HepG2 (cell line): ENCODE results near the gene SLC25A20. TPM values are rescaled to one million over a fixed set of nuclear protein-coding genes. Genes with fewer than 3 reads are reported as not detected.

ENCODE experiments used
- ATAC-seq: fragments of 200-7000 bp; cut with Tn5 transposase; 3 replicates; pipeline ENCODE4 v1.9.1; 2020; ENCODE audit warnings: mild to moderate bottlenecking, moderate library complexity
- BruUV-seq: library from RNA; stranded (reverse); fragments of 400-500 nt; replicated peaks from 2 replicates; lab custom pipeline; 2021; lab: Mats Ljungman, UMichigan
- CTCF ChIA-PET: fragments of 300-600 bp; formaldehyde crosslinking; extraction: SDS; loops from one replicate; lab custom pipeline; 2021; ENCODE audit warnings: low total read pairs, inconsistent platforms, low intra/inter-chr PET ratio; lab: Yijun Ruan, JAX
- POLR2A ChIA-PET: fragments of 350-600 bp; sonication (Branson Sonifier 250); formaldehyde crosslinking; loops from one replicate; lab custom pipeline; 2020; ENCODE audit warnings: antibody characterized with exemption, inconsistent platforms; lab: Yijun Ruan, JAX
- DNase-seq: peaks from one replicate; pipeline ENCODE4 v3.0.0-alpha.2; 2015; ENCODE audit warnings: low spot score
- FAIRE-seq: peaks from 3 replicates; lab custom pipeline; 2011; peaks lifted over from hg19 to GRCh38; lab: Jason Lieb, UNC
- H2AFZ ChIP-seq: one replicate; pipeline ENCODE4 v1.6.1; 2011; ENCODE audit warnings: low read length, inconsistent platforms
- H3K27ac ChIP-seq: fragments of 300-600 bp; 3 replicates; pipeline ENCODE4 v1.8.0; 2011; ENCODE audit warnings: mixed run types, mild to moderate bottlenecking, mixed read lengths, low read length, inconsistent platforms; ENCODE audit not compliant: insufficient read depth; ENCODE audit errors: extremely low read length
- H3K27me3 ChIP-seq, 2 experiments: fragments of 200-600 bp in 1 of 2; 2 replicates in 1 of 2; 3 replicates in 1 of 2; pipeline versions ENCODE4 v1.6.0 to v1.8.0; 2011; ENCODE audit warnings: low read length in 2 of 2, mild to moderate bottlenecking in 2 of 2, moderate library complexity in 2 of 2, inconsistent platforms in 1 of 2; ENCODE audit not compliant: insufficient read depth in 2 of 2, control insufficient read depth in 1 of 2
- H3K36me3 ChIP-seq, 2 experiments: fragments of 200-600 bp in 1 of 2; replicated peaks in 1 of 2; 2 replicates in 1 of 2; 3 replicates in 1 of 2; pipeline versions ENCODE4 v1.5.1 to v1.8.0; 2011; ENCODE audit warnings: low read length in 2 of 2, inconsistent platforms in 1 of 2; ENCODE audit not compliant: insufficient read depth in 2 of 2, control insufficient read depth in 1 of 2
- H3K4me1 ChIP-seq: 2 replicates; pipeline ENCODE4 v1.5.1; 2012; ENCODE audit warnings: low read length, inconsistent platforms; ENCODE audit not compliant: insufficient read depth
- H3K4me2 ChIP-seq: 2 replicates; pipeline ENCODE4 v1.6.0; 2011; ENCODE audit warnings: low read depth, low read length, inconsistent platforms
- H3K4me3 ChIP-seq, 3 experiments: fragments of 200-600 bp in 1 of 3; sonication (generic), shearing (Covaris generic) in 1 of 3; replicated peaks in 1 of 3; 2 replicates each; pipeline ENCODE4 v1.5.1; 2011 to 2016; ENCODE audit warnings: low read length in 3 of 3, inconsistent platforms in 2 of 3, low read depth in 2 of 3, mild to moderate bottlenecking in 2 of 3, control low read depth in 1 of 3, mixed read lengths in 1 of 3; ENCODE audit not compliant: insufficient read depth in 1 of 3
- H3K79me2 ChIP-seq: one replicate; pipeline ENCODE4 v1.6.1; 2011; ENCODE audit warnings: low read length, inconsistent platforms; ENCODE audit not compliant: insufficient read depth
- H3K9ac ChIP-seq: 2 replicates; pipeline ENCODE4 v1.6.0; 2011; ENCODE audit warnings: mild to moderate bottlenecking, low read depth, low read length, inconsistent platforms; ENCODE audit not compliant: insufficient read depth
- H3K9me3 ChIP-seq: 2 replicates; pipeline ENCODE4 v1.5.1; 2012; ENCODE audit warnings: mild to moderate bottlenecking, low read length
- H4K20me1 ChIP-seq: 2 replicates; pipeline ENCODE4 v1.6.0; 2011; ENCODE audit warnings: inconsistent platforms, mild to moderate bottlenecking, low read length, moderate library complexity; ENCODE audit not compliant: insufficient read depth
- FOSL2 ChIP-seq: sonication (generic); formaldehyde crosslinking; IDR thresholded peaks from 2 replicates; pipeline ENCODE4 v1.4.0; 2020; ENCODE audit warnings: missing genetic modification reagents
- HCFC1 ChIP-seq: fragments of 150-350 bp; IDR thresholded peaks from 2 replicates; pipeline ENCODE4 v1.6.1; 2014; ENCODE audit warnings: low read depth, low read length
- HNRNPUL1 ChIP-seq: fragments of 200-400 bp; formaldehyde crosslinking; IDR thresholded peaks from 2 replicates; pipeline ENCODE4 v1.6.1; 2017; ENCODE audit warnings: low read depth, mild to moderate bottlenecking, low read length, moderate library complexity
- KLF12 ChIP-seq: sonication (generic); formaldehyde crosslinking; IDR thresholded peaks from 2 replicates; pipeline ENCODE4 v1.4.0; 2020; ENCODE audit warnings: missing genetic modification reagents, borderline replicate concordance
- MIER2 ChIP-seq: IDR thresholded peaks from 2 replicates; pipeline ENCODE4 v1.6.1; 2016; ENCODE audit warnings: missing biosample characterization, missing genetic modification reagents
- MLLT10 ChIP-seq: sonication (generic); formaldehyde crosslinking; IDR thresholded peaks from 2 replicates; pipeline ENCODE4 v1.4.0; 2020; ENCODE audit warnings: missing genetic modification reagents
- MYNN ChIP-seq: sonication (generic); formaldehyde crosslinking; IDR thresholded peaks from 2 replicates; pipeline ENCODE4 v1.4.0; 2020; ENCODE audit warnings: mild to moderate bottlenecking, low read depth, missing genetic modification reagents
- REPIN1 ChIP-seq: sonication (generic); formaldehyde crosslinking; IDR thresholded peaks from 2 replicates; pipeline ENCODE4 v1.8.0; 2022; ENCODE audit warnings: missing genetic modification reagents, low read depth, mild to moderate bottlenecking, borderline replicate concordance
- SMARCC2 ChIP-seq: fragments of 450-650 bp; IDR thresholded peaks from 2 replicates; pipeline ENCODE4 v1.6.1; 2017; ENCODE audit warnings: antibody characterized with exemption, mild to moderate bottlenecking
- SMARCE1 ChIP-seq: fragments of 450-650 bp; IDR thresholded peaks from 2 replicates; pipeline ENCODE4 v1.6.1; 2017; ENCODE audit warnings: borderline replicate concordance
- SNAI1 ChIP-seq: sonication (generic); formaldehyde crosslinking; IDR thresholded peaks from 2 replicates; pipeline ENCODE4 v1.5.0; 2020; ENCODE audit warnings: mild to moderate bottlenecking, missing genetic modification reagents, borderline replicate concordance
- SRSF4 ChIP-seq: fragments of 200-400 bp; formaldehyde crosslinking; IDR thresholded peaks from one replicate; pipeline ENCODE4 v1.6.1; 2018; ENCODE audit warnings: mild to moderate bottlenecking, low read depth, low read length, moderate library complexity; ENCODE audit not compliant: poor library complexity, severe bottlenecking
- SRY ChIP-seq: sonication (generic); formaldehyde crosslinking; IDR thresholded peaks from 2 replicates; pipeline ENCODE4 v1.8.0; 2022; ENCODE audit warnings: mild to moderate bottlenecking, missing genetic modification reagents
- SUZ12 ChIP-seq: fragments of 150-350 bp; IDR thresholded peaks from 2 replicates; pipeline ENCODE4 v1.6.1; 2014; ENCODE audit warnings: low read depth, low read length
- TBL1XR1 ChIP-seq: fragments of 150-350 bp; IDR thresholded peaks from 2 replicates; pipeline ENCODE4 v1.6.1; 2014; ENCODE audit warnings: borderline replicate concordance, low read length; ENCODE audit not compliant: partially characterized antibody
- ZNF256 ChIP-seq: sonication (generic); formaldehyde crosslinking; conservative IDR thresholded peaks from 2 replicates; pipeline ENCODE4 v1.4.0; 2020; ENCODE audit warnings: missing genetic modification reagents
- ZNF282 ChIP-seq: fragments of 450-650 bp; IDR thresholded peaks from 2 replicates; pipeline ENCODE4 v1.6.1; 2018; ENCODE audit not compliant: partially characterized antibody
- ZNF326 ChIP-seq: sonication (generic); formaldehyde crosslinking; IDR thresholded peaks from 2 replicates; pipeline ENCODE4 v1.4.0; 2020; ENCODE audit warnings: missing genetic modification reagents, borderline replicate concordance
- ZNF484 ChIP-seq: sonication (generic); formaldehyde crosslinking; IDR thresholded peaks from 2 replicates; pipeline ENCODE4 v1.5.1; 2020; ENCODE audit warnings: mild to moderate bottlenecking, low read depth, missing genetic modification reagents, borderline replicate concordance
- ZNF678 ChIP-seq: sonication (generic); formaldehyde crosslinking; IDR thresholded peaks from 2 replicates; pipeline ENCODE4 v1.4.0; 2020; ENCODE audit warnings: mild to moderate bottlenecking, missing genetic modification reagents
- WGBS: methylation state at CpG from one replicate; pipeline ENCODE4 v1.1.6; 2017; ENCODE audit warnings: low lambda C conversion rate; 5-methylcytosine and 5-hydroxymethylcytosine counted together
- in situ Hi-C: cut with HindIII; loops from 2 replicates; pipeline ENCODE4 v1.10.0; 2017; ENCODE audit warnings: low pct_unique_long_range_greater_than_20kb; ENCODE audit not compliant: extremely low pct_ligation_motif_present
- intact Hi-C: fragments of 100-400 bp; cut with micrococcal nuclease; formaldehyde crosslinking; loops from one replicate; pipeline ENCODE4 v1.10.0; 2022; ENCODE audit not compliant: unreplicated experiment
- polyA plus RNA-seq, 8 experiments: library from polyadenylated mRNA; depleted of rRNA in 3 of 8; stranded (reverse) in 7 of 8; unstranded in 1 of 8; fragments of >200 nt; fragmentation: Illumina TruSeq in 4 of 8; extraction: Trizol in 4 of 8; gene quantifications; 2 replicates each; pipeline versions ENCODE4 v1.2.1 to v1.2.3, GENCODE V29; 2011 to 2016; ENCODE audit warnings: low read depth in 4 of 8, missing spikeins in 1 of 8, mixed read lengths in 1 of 8; ENCODE audit not compliant: insufficient read depth in 1 of 8
- total RNA-seq, 5 experiments: library from RNA; depleted of rRNA; stranded (reverse); fragments of >200 nt; fragmentation: Illumina TruSeq; extraction: Trizol; gene quantifications; 2 replicates each; pipeline ENCODE4 v1.2.3, GENCODE V29; 2016; ENCODE audit warnings: low read depth in 1 of 5
- TF ChIP-seq, protein P1 (sequence below): sonication (generic); formaldehyde crosslinking; conservative IDR thresholded peaks from 2 replicates; pipeline ENCODE4 v1.8.0; 2022; ENCODE audit warnings: missing genetic modification reagents

The SLC25A20 gene
- total and polyA plus RNA-seq, 2 of the 13 experiments (the other 11 are each of a cell fraction or from before 2014, with no cell fraction given): 21.1 to 26.6 TPM

DNA sequence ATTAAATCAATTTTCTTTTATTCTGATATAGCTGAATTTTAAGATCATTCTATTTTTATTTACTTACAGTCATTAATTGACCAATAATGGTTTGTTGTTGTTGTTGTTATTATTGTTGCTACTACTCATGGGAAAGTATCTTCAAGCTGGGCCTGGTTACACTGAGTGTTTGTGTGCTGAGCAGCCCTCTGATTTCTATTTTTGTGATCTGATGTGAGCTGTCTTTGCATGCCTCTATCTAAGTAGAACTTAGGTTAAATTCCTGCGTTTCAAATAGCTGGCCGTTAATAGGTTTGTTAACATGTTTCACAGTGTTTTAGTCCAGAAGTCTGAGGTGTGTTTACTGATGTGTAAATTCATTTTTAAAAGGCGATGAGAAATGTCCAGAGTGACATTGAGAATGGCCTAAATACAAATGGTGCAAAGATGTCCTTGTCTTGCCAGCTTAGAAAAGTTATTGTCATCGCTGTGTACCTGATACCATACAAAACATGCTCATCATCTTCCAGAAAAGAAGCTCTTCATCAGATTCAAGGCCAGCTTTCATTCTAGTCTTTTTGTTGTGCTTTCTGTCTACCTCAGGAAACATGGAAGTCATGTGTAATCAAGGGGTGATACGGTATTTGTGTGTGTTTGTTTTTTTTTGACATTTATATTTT lies 35.8 kb upstream of the SLC25A20 start (continued):
- no peak for TF ChIP-seq ZNF484 (CRISPR knock-in tag)
- no peak for TF ChIP-seq MLLT10 (CRISPR knock-in tag)
- TF ChIP-seq FOSL2 (CRISPR knock-in tag): no peak
- no peak for TF ChIP-seq SMARCE1
- no peak for TF ChIP-seq KLF12 (CRISPR knock-in tag)
- no peak for TF ChIP-seq TBL1XR1
- TF ChIP-seq, protein P1, sequence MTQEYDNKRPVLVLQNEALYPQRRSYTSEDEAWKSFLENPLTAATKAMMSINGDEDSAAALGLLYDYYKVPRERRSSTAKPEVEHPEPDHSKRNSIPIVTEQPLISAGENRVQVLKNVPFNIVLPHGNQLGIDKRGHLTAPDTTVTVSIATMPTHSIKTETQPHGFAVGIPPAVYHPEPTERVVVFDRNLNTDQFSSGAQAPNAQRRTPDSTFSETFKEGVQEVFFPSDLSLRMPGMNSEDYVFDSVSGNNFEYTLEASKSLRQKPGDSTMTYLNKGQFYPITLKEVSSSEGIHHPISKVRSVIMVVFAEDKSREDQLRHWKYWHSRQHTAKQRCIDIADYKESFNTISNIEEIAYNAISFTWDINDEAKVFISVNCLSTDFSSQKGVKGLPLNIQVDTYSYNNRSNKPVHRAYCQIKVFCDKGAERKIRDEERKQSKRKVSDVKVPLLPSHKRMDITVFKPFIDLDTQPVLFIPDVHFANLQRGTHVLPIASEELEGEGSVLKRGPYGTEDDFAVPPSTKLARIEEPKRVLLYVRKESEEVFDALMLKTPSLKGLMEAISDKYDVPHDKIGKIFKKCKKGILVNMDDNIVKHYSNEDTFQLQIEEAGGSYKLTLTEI (CRISPR knock-in tag): no peak
- TF ChIP-seq MIER2 (CRISPR knock-in tag): no peak

- in situ Hi-C loops (no loop called here), intact Hi-C loops (no loop called here)
- no peak overlapping the region for H3K4me3 ChIP-seq
- no peaks in the 10 kb centered on the region for H3K27me3 ChIP-seq
- peaks cover 28% of the 10 kb centered on the region for H3K4me1 ChIP-seq
- H2AFZ ChIP-seq: no peak overlapping the region
- H3K27ac ChIP-seq: no peak overlapping the region
- FAIRE-seq (no peak), DNase-seq (no peak), ATAC-seq (no peak)
- H3K79me2 ChIP-seq: peaks cover 76% of the 10 kb centered on the region
- 85% methylated on average over 1 of the region's 1 CpG for WGBS
- H3K36me3 ChIP-seq: peaks cover 14 to 51% of the 10 kb centered on the region in 2 experiments
- H4K20me1 ChIP-seq: peaks cover 18% of the 10 kb centered on the region
- no peak overlapping the region for H3K4me2 ChIP-seq
- BruUV-seq: no TSS peak
- H3K9me3 ChIP-seq: no peaks in the 10 kb centered on the region
- TF ChIP-seq SNAI1 (CRISPR knock-in tag) (no peak), SRSF4 (no peak), SRY (CRISPR knock-in tag) (no peak), ZNF282 (no peak), ZNF678 (no peak), MYNN (CRISPR knock-in tag) (no peak), HCFC1 (no peak), REPIN1 (no peak), SMARCC2 (no peak), HNRNPUL1 (no peak), SUZ12 (no peak), ZNF326 (no peak), ZNF256 (CRISPR knock-in tag) (no peak)
- ChIA-PET CTCF (no interaction called here), POLR2A (no interaction called here)
- H3K9ac ChIP-seq: no peak overlapping the region
Observed at GRCh38 chr3:48931944-48932580, 33.4 kb upstream of the SLC25A20 start.
